Choroid plexus epithelial cell (primary cell): ENCODE results near the gene CCL11.
"Not testable (repeated sequence)": the region's sequence is repeated elsewhere in the genome, so short reads cannot be mapped to it uniquely, and the experiment has no call there.

Experiments
- DNase-seq: peaks from one replicate; pipeline ENCODE4 v3.0.0-alpha.2; 2010; ENCODE audit warnings: low read depth
- H3K4me3 ChIP-seq: 2 replicates; pipeline ENCODE4 v1.5.1; 2011; ENCODE audit warnings: low read depth, mild to moderate bottlenecking, control low read depth, low read length, moderate library complexity
- CTCF ChIP-seq: conservative IDR thresholded peaks from 2 replicates; pipeline ENCODE4 v1.5.1; 2011; ENCODE audit warnings: low read depth, mild to moderate bottlenecking, control low read depth, inconsistent platforms, low read length, moderate library complexity

Gene CCL11

GRCh38 chr17:34318474-34318873 is 32.9 kb downstream of the CCL11 start:
- TF ChIP-seq CTCF: no peak
- DNase-seq: no peak
- no peak overlapping the region for H3K4me3 ChIP-seq

- DNase-seq: no peak
- TF ChIP-seq CTCF: no peak
- H3K4me3 ChIP-seq: no peak within 1 kb of the TSS
These were observed 33.5 kb downstream of the CCL11 start, which contains the start of gene CCL8 for GRCh38 chr17:34319039-34319483. Gene CCL8 (plus strand): TSS chr17:34319435. CDS start chr17:34319502, 67 bp downstream.

GRCh38 chr17:34321964-34322363 is 36.4 kb downstream of the CCL11 start:
- no peak for TF ChIP-seq CTCF
- H3K4me3 ChIP-seq: no peak overlapping the region
- no peak for DNase-seq

- peak; percentile 44 for DNase-seq
- H3K4me3 ChIP-seq: not testable (repeated sequence)
These were observed 42.0 kb downstream of the CCL11 start for GRCh38 chr17:34327580-34327979.

GRCh38 chr17:34337701-34338100 is 52.2 kb downstream of the CCL11 start:
- no peak for DNase-seq
- no peak for TF ChIP-seq CTCF
- no peak overlapping the region for H3K4me3 ChIP-seq
